ENCODE data around the gene IL17RC. TPM values are rescaled to one million over a fixed set of nuclear protein-coding genes. Genes with fewer than 3 reads are reported as not detected.
"Not testable (repeated sequence)": the region's sequence is repeated elsewhere in the genome, so short reads cannot be mapped to it uniquely, and the experiment has no call there.

IL17RC gene
- total RNA-seq, 1 experiment from 2014 or later = 23.6 TPM

- no TSS peak for BruUV-seq (replicated peaks)
- Histone ChIP-seq H3K4me3 (ENCODE audit: low read depth in 2 of 2, low read length in 2 of 2) (no peak overlapping the region), H3K27me3 (ENCODE audit: control insufficient read depth, insufficient read depth, low read length) (no peaks in the 10 kb centered on the region), H3K27ac (ENCODE audit: low read length) (no peak overlapping the region), H3K36me3 (ENCODE audit: control insufficient read depth, insufficient read depth, low read length) (no peaks in the 10 kb centered on the region), H3K4me1 (ENCODE audit: control insufficient read depth, insufficient read depth, low read length) (no peaks in the 10 kb centered on the region), H3K9me3 (ENCODE audit: control insufficient read depth, insufficient read depth, low read depth, low read length) (no peaks in the 10 kb centered on the region)
- DNase-seq (ENCODE audit: low read depth, low spot score) (no peak), ATAC-seq (no peak)
- intact Hi-C loops (cut with micrococcal nuclease; ENCODE audit: unreplicated experiment) = no loop called here
- CTCF ChIA-PET = no interaction called here
- in situ Hi-C loops (cut with HindIII; ENCODE audit: low pct_unique_long_range_greater_than_20kb, low sequenced_read_pairs) = no loop called here
- POLR2A ChIA-PET = interaction anchor here (0.6 to 0.8 kb wide), 2 partner anchors 96 to 142 kb away, joined by 3 read pairs; no protein-coding TSS in a partner anchor
- TF ChIP-seq CTCF (IDR thresholded peaks at IDR 0.05) (no peak), TCF7L2 (IDR thresholded peaks at IDR 0.05; ENCODE audit: low read depth, low read length) (no peak), POLR2AphosphoS5 (IDR thresholded peaks at IDR 0.05; ENCODE audit: low read depth, low read length) (no peak), SIN3A (IDR thresholded peaks at IDR 0.05; ENCODE audit: borderline replicate concordance, insufficient read depth, low read depth, low read length) (no peak), REST (IDR thresholded peaks at IDR 0.05; ENCODE audit: insufficient read depth in 1 of 2, low read depth in 2 of 2, low read length in 1 of 2) (no peak)
Measured at GRCh38 chr3:9875448-9875847, 41.5 kb upstream of the IL17RC start.

GRCh38 chr3:9876255-9876654 lies 40.6 kb upstream of the IL17RC start:
- H3K27ac ChIP-seq (ENCODE audit: low read length); H3K36me3 ChIP-seq (ENCODE audit: control insufficient read depth, insufficient read depth, low read length); DNase-seq (ENCODE audit: low read depth, low spot score); H3K4me3 ChIP-seq (ENCODE audit: low read depth in 2 of 2, low read length in 2 of 2); H3K4me1 ChIP-seq (ENCODE audit: control insufficient read depth, insufficient read depth, low read length); ATAC-seq; CTCF ChIA-PET; POLR2A ChIA-PET; H3K27me3 ChIP-seq (ENCODE audit: control insufficient read depth, insufficient read depth, low read length); BruUV-seq (replicated peaks); intact Hi-C loops (cut with micrococcal nuclease; ENCODE audit: unreplicated experiment); H3K9me3 ChIP-seq (ENCODE audit: control insufficient read depth, insufficient read depth, low read depth, low read length); in situ Hi-C loops (cut with HindIII; ENCODE audit: low pct_unique_long_range_greater_than_20kb, low sequenced_read_pairs): not testable (repeated sequence)

DNA sequence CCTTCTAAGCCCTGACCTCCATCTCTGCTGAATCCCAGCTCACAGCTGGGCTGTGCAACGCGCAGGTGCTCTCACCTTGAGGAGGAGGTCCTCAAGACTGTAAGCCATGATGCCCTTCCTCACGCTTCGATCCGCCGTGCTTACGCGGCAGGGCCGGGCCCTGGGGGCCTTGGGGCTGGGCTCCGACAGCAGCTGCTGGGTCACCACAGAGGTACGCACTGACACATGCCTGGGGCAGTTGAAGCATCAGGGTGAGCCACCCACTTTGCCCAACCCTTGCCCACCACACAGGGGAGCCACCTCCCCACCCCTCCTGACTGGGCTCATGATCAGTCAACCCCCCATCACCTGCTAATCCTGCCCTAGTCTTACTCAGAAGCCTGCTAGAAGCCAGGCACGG lies 39.9 kb upstream of the IL17RC start:
- CTCF ChIA-PET = no interaction called here
- no peak for TF ChIP-seq SIN3A (IDR thresholded peaks at IDR 0.05; ENCODE audit: borderline replicate concordance, insufficient read depth, low read depth, low read length)
- Histone ChIP-seq H3K27ac (ENCODE audit: low read length) (no peak overlapping the region), H3K4me3 (ENCODE audit: low read depth in 2 of 2, low read length in 2 of 2) (no peak overlapping the region), H3K27me3 (ENCODE audit: control insufficient read depth, insufficient read depth, low read length) (no peaks in the 10 kb centered on the region), H3K4me1 (ENCODE audit: control insufficient read depth, insufficient read depth, low read length) (no peaks in the 10 kb centered on the region), H3K36me3 (ENCODE audit: control insufficient read depth, insufficient read depth, low read length) (no peaks in the 10 kb centered on the region), H3K9me3 (ENCODE audit: control insufficient read depth, insufficient read depth, low read depth, low read length) (no peaks in the 10 kb centered on the region)
- ATAC-seq (no peak), DNase-seq (ENCODE audit: low read depth, low spot score) (no peak)
- in situ Hi-C loops (cut with HindIII; ENCODE audit: low pct_unique_long_range_greater_than_20kb, low sequenced_read_pairs) = no loop called here
- POLR2A ChIA-PET = no interaction called here
- intact Hi-C loops (cut with micrococcal nuclease; ENCODE audit: unreplicated experiment) = no loop called here
- BruUV-seq (replicated peaks) = no TSS peak

All from Panc1 (cell line).